CD14-positive monocyte (primary cell): Measurements from ENCODE around the gene PDLIM5. TPM values are rescaled to one million over a fixed set of nuclear protein-coding genes. Genes with fewer than 3 reads are reported as not detected.

Experiments
- DNase-seq, 3 donors: peaks; one replicate each; pipeline ENCODE4 v3.0.0-alpha.2; 2011 to 2022
- H2AFZ ChIP-seq: 2 replicates; pipeline ENCODE4 v1.6.0; 2012; ENCODE audit warnings: mild to moderate bottlenecking, low read depth, low read length, inconsistent platforms; ENCODE audit not compliant: insufficient read depth, poor library complexity, severe bottlenecking
- H3K27ac ChIP-seq, 2 donors: 1 replicate in 1 of 2; 2 replicates in 1 of 2; pipeline ENCODE4 v1.5.1; 2012 to 2013; ENCODE audit warnings: low read length in 2 of 2, control low read depth in 1 of 2, inconsistent platforms in 1 of 2, low read depth in 1 of 2, mild to moderate bottlenecking in 1 of 2
- H3K27me3 ChIP-seq, 2 donors: one replicate each; pipeline versions ENCODE4 v1.6.0 to v1.6.1; 2011 to 2013; ENCODE audit warnings: low read length in 2 of 2; ENCODE audit not compliant: control insufficient read depth in 2 of 2, insufficient read depth in 2 of 2
- H3K36me3 ChIP-seq, 2 donors: replicated peaks in 1 of 2; 1 replicate in 1 of 2; 2 replicates in 1 of 2; pipeline versions ENCODE4 v1.5.1 to v1.6.1; 2012 to 2013; ENCODE audit warnings: low read length in 2 of 2, control low read depth in 1 of 2, inconsistent platforms in 1 of 2, mild to moderate bottlenecking in 1 of 2; ENCODE audit not compliant: insufficient read depth in 2 of 2, control insufficient read depth in 1 of 2
- H3K4me1 ChIP-seq, 2 donors: 1 replicate in 1 of 2; 2 replicates in 1 of 2; pipeline versions ENCODE4 v1.5.1 to v1.6.1; 2012 to 2013; ENCODE audit warnings: low read length in 2 of 2, control low read depth in 1 of 2, inconsistent platforms in 1 of 2, mild to moderate bottlenecking in 1 of 2, moderate library complexity in 1 of 2; ENCODE audit not compliant: insufficient read depth in 2 of 2, control insufficient read depth in 1 of 2
- H3K4me2 ChIP-seq: replicated peaks from 2 replicates; pipeline ENCODE3; 2012; ENCODE audit warnings: low read length, moderate library complexity, mild to moderate bottlenecking; ENCODE audit not compliant: poor library complexity, severe bottlenecking; ENCODE audit errors: extremely low read depth
- H3K4me3 ChIP-seq, 3 experiments: fragments of 200-600 bp in 1 of 3; sonication (generic) in 1 of 3; replicated peaks in 1 of 3; 1 replicate in 2 of 3; 2 replicates in 1 of 3; pipeline ENCODE4 v1.5.1; 2011 to 2013; ENCODE audit warnings: low read length in 3 of 3, mild to moderate bottlenecking in 3 of 3, control low read depth in 2 of 3, low read depth in 2 of 3, inconsistent platforms in 1 of 3, moderate library complexity in 1 of 3
- H3K79me2 ChIP-seq: 2 replicates; pipeline ENCODE4 v1.6.0; 2012; ENCODE audit warnings: mild to moderate bottlenecking, control low read depth, inconsistent platforms, low read length, moderate library complexity; ENCODE audit not compliant: insufficient read depth
- H3K9ac ChIP-seq: 2 replicates; pipeline ENCODE4 v1.6.0; 2017; ENCODE audit warnings: low read length, mild to moderate bottlenecking; ENCODE audit not compliant: insufficient read depth, poor library complexity, severe bottlenecking
- H3K9me3 ChIP-seq, 2 donors: replicated peaks in 1 of 2; 1 replicate in 1 of 2; 2 replicates in 1 of 2; pipeline versions ENCODE4 v1.5.1 to v1.6.1; 2012 to 2013; ENCODE audit warnings: low read length in 2 of 2, control low read depth in 1 of 2; ENCODE audit not compliant: control insufficient read depth in 1 of 2, insufficient read depth in 1 of 2
- H4K20me1 ChIP-seq: 2 replicates; pipeline ENCODE4 v1.6.0; 2012; ENCODE audit warnings: mild to moderate bottlenecking, low read length, control low read depth, moderate library complexity; ENCODE audit not compliant: insufficient read depth
- H3K27ac Mint-ChIP-seq, 7 donors: one replicate each; pipeline ENCODE4 v1.8.0; 2020; ENCODE audit warnings: mild to moderate bottlenecking in 7 of 7, mixed read lengths in 7 of 7, moderate library complexity in 6 of 7, inconsistent platforms in 2 of 7
- H3K27me3 Mint-ChIP-seq, 3 donors: one replicate each; pipeline ENCODE4 v1.8.0; 2021 to 2022; ENCODE audit warnings: low read depth in 3 of 3, mild to moderate bottlenecking in 3 of 3, mixed read lengths in 3 of 3, moderate library complexity in 3 of 3, inconsistent platforms in 1 of 3
- H3K36me3 Mint-ChIP-seq, 2 donors: one replicate each; pipeline ENCODE4 v1.8.0; 2020; ENCODE audit warnings: mixed read lengths in 2 of 2, inconsistent platforms in 1 of 2, mild to moderate bottlenecking in 1 of 2
- H3K4me1 Mint-ChIP-seq: one replicate; pipeline ENCODE4 v1.8.0; 2020; ENCODE audit warnings: mild to moderate bottlenecking, mixed read lengths
- H3K4me3 Mint-ChIP-seq, 2 donors: one replicate each; pipeline ENCODE4 v1.8.0; 2020; ENCODE audit warnings: mild to moderate bottlenecking in 2 of 2, mixed read lengths in 2 of 2, moderate library complexity in 1 of 2
- H3K9me3 Mint-ChIP-seq, 7 donors: one replicate each; pipeline ENCODE4 v1.8.0; 2020 to 2022; ENCODE audit warnings: mixed read lengths in 7 of 7, mild to moderate bottlenecking in 6 of 7, moderate library complexity in 6 of 7, inconsistent platforms in 2 of 7
- WGBS: methylation state at CpG from one replicate; pipeline ENCODE4 v1.1.5; 2013; ENCODE audit warnings: missing lambda C conversion rate; ENCODE audit not compliant: insufficient coverage; 5-methylcytosine and 5-hydroxymethylcytosine counted together
- intact Hi-C, 2 donors: fragments of 100-400 bp; cut with micrococcal nuclease; formaldehyde crosslinking; loops; one replicate each; pipeline versions ENCODE4 v1.15.0 to v1.15.1; 2023
- polyA plus RNA-seq, 3 donors: library from polyadenylated mRNA; depleted of rRNA in 1 of 3; unstranded in 2 of 3; stranded (reverse) in 1 of 3; fragments of 300-500 nt in 2 of 3; fragments of >200 nt in 1 of 3; fragmentation: Illumina TruSeq in 2 of 3; gene quantifications; 1 replicate in 2 of 3; 2 replicates in 1 of 3; pipeline ENCODE4 v1.2.3, GENCODE V29; 2012 to 2021
- TF ChIP-seq, protein P1 (sequence below): fragments of 200-600 bp; IDR thresholded peaks from one replicate; pipeline ENCODE4 v1.8.0; 2022; ENCODE audit warnings: antibody characterized with exemption, mild to moderate bottlenecking

The PDLIM5 gene
- polyA plus RNA-seq, 3 donors = 75.3 to 105 (median 80.9) TPM

- 80% methylated on average over 1 of the region's 3 CpGs for WGBS
- H3K27ac Mint-ChIP-seq = no peak overlapping the region
- no peaks in the 10 kb centered on the region for H3K79me2 ChIP-seq
- peaks cover 16 to 38% of the 10 kb centered on the region in 2 donors for H3K36me3 Mint-ChIP-seq
- intact Hi-C loops = no loop called here
- no peaks in the 10 kb centered on the region for H3K9me3 ChIP-seq
- H4K20me1 ChIP-seq = peaks cover 13% of the 10 kb centered on the region
- H3K9ac ChIP-seq = no peak overlapping the region
- no peak overlapping the region for H3K4me2 ChIP-seq
- no peak overlapping the region for H3K4me3 Mint-ChIP-seq
- no peak overlapping the region for H3K27ac ChIP-seq
- no peak for DNase-seq
- H3K36me3 ChIP-seq = peaks cover 13 to 14% of the 10 kb centered on the region in 2 donors
- H3K4me3 ChIP-seq = no peak overlapping the region
- no peaks in the 10 kb centered on the region for H3K4me1 ChIP-seq
- TF ChIP-seq, protein P1, sequence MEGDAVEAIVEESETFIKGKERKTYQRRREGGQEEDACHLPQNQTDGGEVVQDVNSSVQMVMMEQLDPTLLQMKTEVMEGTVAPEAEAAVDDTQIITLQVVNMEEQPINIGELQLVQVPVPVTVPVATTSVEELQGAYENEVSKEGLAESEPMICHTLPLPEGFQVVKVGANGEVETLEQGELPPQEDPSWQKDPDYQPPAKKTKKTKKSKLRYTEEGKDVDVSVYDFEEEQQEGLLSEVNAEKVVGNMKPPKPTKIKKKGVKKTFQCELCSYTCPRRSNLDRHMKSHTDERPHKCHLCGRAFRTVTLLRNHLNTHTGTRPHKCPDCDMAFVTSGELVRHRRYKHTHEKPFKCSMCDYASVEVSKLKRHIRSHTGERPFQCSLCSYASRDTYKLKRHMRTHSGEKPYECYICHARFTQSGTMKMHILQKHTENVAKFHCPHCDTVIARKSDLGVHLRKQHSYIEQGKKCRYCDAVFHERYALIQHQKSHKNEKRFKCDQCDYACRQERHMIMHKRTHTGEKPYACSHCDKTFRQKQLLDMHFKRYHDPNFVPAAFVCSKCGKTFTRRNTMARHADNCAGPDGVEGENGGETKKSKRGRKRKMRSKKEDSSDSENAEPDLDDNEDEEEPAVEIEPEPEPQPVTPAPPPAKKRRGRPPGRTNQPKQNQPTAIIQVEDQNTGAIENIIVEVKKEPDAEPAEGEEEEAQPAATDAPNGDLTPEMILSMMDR = no peak
- no peaks in the 10 kb centered on the region for H3K27me3 ChIP-seq
- no peaks in the 10 kb centered on the region for H3K27me3 Mint-ChIP-seq
- H3K4me1 Mint-ChIP-seq = peaks cover 6% of the 10 kb centered on the region
- no peak overlapping the region for H2AFZ ChIP-seq
- no peaks in the 10 kb centered on the region for H3K9me3 Mint-ChIP-seq
These were observed 124.5 kb downstream of the PDLIM5 start for GRCh38 chr4:94576210-94576609.

GRCh38 chr4:94577136-94577535, 125.4 kb downstream of the PDLIM5 start:
- H3K27me3 Mint-ChIP-seq = no peaks in the 10 kb centered on the region
- H3K9me3 Mint-ChIP-seq = no peaks in the 10 kb centered on the region
- Histone ChIP-seq H3K9me3 (no peaks in the 10 kb centered on the region), H3K4me1 (no peaks in the 10 kb centered on the region), H3K27ac (no peak overlapping the region), H2AFZ (no peak overlapping the region), H3K4me3 (no peak overlapping the region), H3K27me3 (no peaks in the 10 kb centered on the region), H3K79me2 (no peaks in the 10 kb centered on the region), H4K20me1 (peaks cover 5% of the 10 kb centered on the region), H3K9ac (no peak overlapping the region), H3K36me3 (peaks cover 13 to 14% of the 10 kb centered on the region in 2 donors), H3K4me2 (no peak overlapping the region)
- DNase-seq = no peak
- no peak overlapping the region for H3K4me3 Mint-ChIP-seq
- no peaks in the 10 kb centered on the region for H3K4me1 Mint-ChIP-seq
- H3K27ac Mint-ChIP-seq = no peak overlapping the region
- no CpG with 5 or more reads among the region's 1 CpG for WGBS
- peaks cover 18 to 40% of the 10 kb centered on the region in 2 donors for H3K36me3 Mint-ChIP-seq
- TF ChIP-seq, protein P1 = no peak
- intact Hi-C loops = no loop called here
